Stimulated activated CD8-positive, alpha-beta memory T cell treated with anti-CD3 and anti-CD28 coated beads, Interleukin-4, amount 100 ng/mL, for 4 hours (primary cell): ENCODE data around the gene ERCC6.

ENCODE experiments used
- DNase-seq, 2 donors: peaks; one replicate each; pipeline ENCODE4 v3.0.0-alpha.2; 2020; ENCODE audit warnings: low read depth in 2 of 2, low spot score in 1 of 2

The ERCC6 gene

DNA sequence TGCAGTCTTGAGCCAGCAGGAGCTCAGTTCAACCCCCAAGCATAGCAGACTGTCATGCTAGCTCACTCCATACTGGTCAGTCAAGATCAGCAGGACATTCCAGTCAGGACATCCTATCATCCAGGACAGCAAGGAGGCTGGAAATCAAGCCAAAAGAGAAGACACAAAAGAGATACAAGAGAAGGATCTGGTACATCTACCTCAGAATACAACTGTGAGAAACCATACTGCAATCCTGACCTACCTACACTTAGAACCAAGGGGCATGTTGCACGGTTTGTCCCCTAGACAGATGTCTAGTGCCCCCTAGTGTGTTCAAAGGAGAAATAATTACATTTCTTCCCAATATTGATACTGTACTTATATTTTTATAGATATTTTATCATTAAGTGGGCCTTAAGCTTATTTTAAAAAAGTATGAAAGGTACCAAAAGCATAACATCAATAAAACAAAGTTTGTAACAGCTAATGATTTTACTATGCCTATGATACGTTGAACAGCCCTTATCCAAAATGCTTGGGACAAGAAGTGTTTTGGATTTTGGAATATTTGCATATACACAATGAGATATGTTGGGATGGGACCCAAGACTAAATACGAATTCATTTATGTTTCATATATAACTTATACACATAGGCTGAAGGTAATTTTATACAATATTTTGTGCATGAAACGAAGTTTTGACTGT, 26.7 kb downstream of the ERCC6 start:
- no peak for DNase-seq

DNA sequence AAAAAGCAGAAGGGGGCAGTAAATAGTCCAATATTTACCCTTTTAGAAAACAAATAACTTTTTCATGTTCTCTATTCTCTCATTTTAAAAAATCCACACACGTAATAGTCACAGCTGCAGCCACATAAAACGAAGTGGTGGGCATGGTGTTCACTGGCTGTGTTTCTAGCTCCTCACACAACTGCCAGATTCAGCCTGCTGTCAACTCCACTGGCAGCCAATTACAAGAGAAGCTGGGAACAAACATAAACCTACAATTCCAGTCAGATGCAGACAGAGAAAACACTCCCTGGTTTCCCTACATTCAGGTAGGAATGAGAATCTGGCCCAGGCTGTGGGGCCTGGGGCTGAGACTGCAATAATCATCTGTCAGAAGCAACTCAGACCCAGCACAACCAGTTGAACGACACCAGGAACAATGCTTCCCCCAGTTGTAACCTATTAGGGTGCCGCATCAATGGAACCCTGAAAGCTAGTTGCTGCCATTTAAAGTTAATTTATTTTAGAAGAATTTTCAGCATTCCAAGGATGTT, 29.1 kb downstream of the ERCC6 start:
- no peak for DNase-seq

GRCh38 chr10:49508654-49509053, 30.3 kb downstream of the ERCC6 start:
- DNase-seq, result no peak

- peak in 1 of 2 donors; percentile 8 for DNase-seq
Measured at GRCh38 chr10:49508249-49508648, 30.7 kb downstream of the ERCC6 start.

DNA sequence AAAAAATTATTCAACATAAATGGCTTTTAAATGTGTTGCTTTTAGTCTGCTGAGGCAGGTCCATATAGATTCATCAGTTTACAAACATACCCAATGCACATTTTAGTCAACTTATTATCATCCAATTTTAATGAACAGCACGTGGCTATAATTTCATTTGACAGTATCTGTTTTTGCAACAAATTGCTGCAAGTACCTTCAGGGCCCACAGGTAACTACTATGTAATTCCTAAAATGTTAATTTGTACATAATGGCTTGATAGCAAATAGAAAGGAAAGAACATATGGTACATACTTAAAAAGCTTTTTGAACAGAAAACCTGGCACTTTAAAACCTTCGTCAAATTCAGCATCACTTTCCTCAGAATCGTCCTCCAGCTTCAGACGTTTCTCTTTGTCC, 33.3 kb downstream of the ERCC6 start:
- DNase-seq, result no peak

- DNase-seq, result no peak
Measured at GRCh38 chr10:49505076-49505475, 33.8 kb downstream of the ERCC6 start.

DNA sequence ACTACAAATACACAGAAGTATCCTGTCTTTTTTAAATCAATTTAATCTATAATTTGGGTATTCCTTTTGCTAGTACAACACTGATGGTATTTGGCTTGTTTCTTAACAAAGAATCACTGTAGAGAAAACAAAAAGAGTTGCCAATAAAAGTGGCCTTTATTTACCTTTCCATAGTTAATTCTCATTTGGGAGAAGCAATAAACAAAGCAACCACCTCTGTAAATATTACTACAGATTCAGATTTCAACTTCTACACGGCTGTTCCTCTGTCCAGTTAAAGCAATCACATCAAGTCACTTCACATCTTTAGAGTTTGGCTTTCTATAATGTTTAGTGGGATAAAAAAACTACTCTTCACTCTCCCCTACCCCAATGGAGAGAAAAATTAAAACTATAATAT, 34.4 kb downstream of the ERCC6 start:
- no peak for DNase-seq

DNA sequence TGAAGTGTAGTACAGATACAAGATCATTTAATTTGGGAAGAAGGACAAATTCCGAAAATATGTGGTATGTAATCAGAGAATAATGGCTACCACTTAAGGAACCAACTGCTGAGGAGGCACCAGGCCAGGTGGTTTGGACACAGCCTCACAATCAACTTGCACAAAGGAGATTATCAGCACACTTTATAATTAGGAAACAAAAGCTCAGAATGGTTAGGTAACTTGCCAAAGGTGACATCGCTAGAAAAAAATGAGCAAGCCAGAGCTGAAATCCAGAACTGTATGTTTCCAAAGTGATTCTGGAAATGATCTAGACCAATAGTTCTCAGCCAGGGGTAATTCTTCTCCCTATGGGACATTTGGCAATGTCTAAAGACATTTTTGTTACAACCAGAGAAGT, 36.6 kb downstream of the ERCC6 start:
- DNase-seq, result no peak

GRCh38 chr10:49500412-49500811, 38.5 kb downstream of the ERCC6 start:
- DNase-seq, result no peak

DNA sequence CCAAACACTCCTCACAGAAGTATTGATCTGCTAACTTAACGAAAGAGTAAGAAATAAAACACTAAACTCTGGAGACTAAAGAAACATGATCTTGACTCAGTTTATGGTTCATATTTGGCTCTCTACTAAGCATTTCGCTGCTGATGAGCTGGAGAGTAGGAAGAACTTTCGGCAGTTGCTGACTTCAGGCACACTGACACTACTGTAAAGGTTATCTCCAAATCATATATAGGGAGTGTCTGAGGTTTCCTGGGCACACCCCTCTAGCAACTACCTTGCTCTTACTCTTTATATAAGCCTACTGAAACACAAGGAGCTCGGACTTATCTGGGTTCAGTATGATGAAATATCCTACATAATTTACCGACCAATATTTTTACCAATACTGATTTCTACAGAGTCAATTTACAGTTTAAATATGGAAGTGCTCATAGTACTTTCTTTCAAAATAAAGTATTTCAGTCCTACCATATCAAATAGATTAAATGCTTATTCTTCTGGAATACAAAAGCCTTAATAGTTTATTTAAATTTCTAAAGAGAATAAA, 39.5 kb downstream of the ERCC6 start:
- DNase-seq, result no peak

DNA sequence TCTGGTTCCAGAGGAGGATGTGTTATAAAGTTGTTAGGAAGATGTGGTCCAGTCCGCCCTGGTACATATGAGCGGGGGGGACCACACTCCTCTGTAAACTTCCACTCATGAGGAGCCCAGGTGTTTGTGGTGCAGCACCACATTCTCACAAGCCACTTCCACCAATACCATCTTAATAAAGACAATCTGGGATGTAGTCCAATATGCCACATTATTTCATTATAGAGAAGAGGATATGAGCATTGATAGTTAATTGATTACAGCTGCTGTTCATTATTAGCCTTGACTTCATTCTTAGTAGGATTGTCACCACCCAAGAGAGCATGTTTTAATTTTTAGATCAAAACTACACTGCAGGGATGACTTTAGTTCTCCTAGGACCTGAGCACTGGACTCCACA, 40.5 kb downstream of the ERCC6 start:
- DNase-seq, result no peak

- DNase-seq, result no peak
Measured at GRCh38 chr10:49497358-49497757, 41.6 kb downstream of the ERCC6 start.

GRCh38 chr10:49488056-49488717, 50.7 kb downstream of the ERCC6 start:
- no peak for DNase-seq

- DNase-seq, result no peak
Measured at GRCh38 chr10:49486738-49487137, 52.2 kb downstream of the ERCC6 start.

DNA sequence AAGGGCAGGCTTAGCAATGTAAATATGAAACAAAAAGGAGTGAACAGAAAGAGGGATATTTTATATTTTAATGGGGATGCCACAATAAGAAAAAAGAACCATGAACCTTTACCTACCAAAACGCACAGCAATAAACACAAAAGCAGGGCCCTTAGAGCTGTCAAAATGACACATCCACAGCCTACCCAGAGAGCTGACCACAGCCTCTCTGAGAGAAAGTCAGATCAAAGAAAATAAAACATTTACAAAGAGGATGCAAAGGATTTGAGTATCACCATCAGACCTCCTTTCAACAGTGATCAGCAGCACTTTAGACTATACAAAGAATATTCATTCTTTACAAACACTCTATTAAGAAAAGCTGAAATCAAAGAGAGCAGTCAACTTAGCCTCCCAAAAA, 52.9 kb downstream of the ERCC6 start:
- no peak for DNase-seq

DNA sequence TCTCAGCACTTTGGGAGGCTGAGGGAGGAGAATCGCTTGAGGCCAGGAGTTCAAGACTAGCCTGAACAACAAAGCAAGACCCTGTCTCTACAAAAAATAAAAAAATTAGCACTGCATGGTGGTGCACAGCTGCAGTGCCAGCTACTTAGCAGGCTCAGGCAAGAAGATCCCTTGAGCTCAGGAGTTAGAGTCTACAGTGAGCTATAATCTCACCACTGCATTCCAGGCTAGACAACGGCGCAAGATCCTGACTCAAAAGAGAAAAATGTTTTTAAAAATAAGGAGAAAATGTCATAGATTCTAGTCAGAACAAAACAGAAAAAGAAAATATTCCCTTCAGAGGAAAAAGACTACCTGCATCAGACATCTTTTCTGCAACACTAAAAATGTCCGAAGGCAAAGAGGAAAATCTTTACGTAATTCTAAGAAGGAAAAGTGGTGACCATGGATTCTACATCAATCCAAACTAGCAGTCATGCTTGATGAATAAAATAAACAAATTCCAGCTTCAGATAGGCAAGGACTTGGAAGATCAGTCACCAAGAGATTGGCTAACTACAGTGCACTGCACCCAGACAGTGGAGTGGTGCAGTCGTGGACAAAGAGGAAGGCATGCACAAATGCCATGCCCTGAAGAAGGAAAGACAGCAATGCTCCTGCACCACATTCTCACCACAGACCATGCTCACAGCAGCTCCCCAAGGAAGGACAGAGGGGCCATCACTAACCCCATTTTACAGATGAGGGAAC, 54.3 kb downstream of the ERCC6 start:
- no peak for DNase-seq

- DNase-seq, result no peak
Measured at GRCh38 chr10:49478819-49479218, 60.1 kb downstream of the ERCC6 start.

DNA sequence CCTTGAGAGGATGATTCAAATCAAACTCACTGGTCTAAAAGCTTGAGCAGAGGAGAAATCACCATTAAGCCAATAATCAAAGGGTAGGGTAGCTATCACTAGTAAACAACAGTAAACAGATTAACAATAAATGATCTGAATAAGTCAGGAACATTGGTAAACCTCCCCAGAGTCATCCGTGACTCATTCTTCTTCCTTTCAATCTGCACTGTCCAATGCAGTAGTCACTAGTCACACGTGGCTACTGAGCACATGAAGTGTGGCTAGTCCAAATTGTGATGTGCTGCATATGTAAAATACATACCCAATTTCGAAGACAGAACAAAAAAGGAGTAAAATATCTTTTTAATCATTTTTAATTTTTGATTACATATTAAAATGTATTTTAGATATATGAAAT, 64.0 kb downstream of the ERCC6 start:
- DNase-seq, result no peak

- DNase-seq, result no peak
Measured at GRCh38 chr10:49471532-49471931, 67.4 kb downstream of the ERCC6 start.

GRCh38 chr10:49465736-49466135, 73.2 kb downstream of the ERCC6 start:
- no peak for DNase-seq
